HFF-Myc (cell line): ENCODE data around the gene TAS1R2.

Experiments used
- DNase-seq: peaks from one replicate; pipeline ENCODE4 v3.0.0-alpha.2; 2011; ENCODE audit warnings: low read depth; ENCODE audit errors: extremely low read depth
- H3K4me3 ChIP-seq: replicated peaks from 2 replicates; pipeline ENCODE4 v1.5.1; 2011; ENCODE audit warnings: low read depth, mild to moderate bottlenecking, control low read depth, low read length
- CTCF ChIP-seq: IDR thresholded peaks from 2 replicates; pipeline ENCODE4 v1.5.1; 2012; ENCODE audit warnings: mild to moderate bottlenecking, low read depth, low read length, control low read depth; ENCODE audit errors: missing control alignments

TAS1R2 gene

GRCh38 chr1:18880585-18880984, 21.1 kb upstream of the TAS1R2 start:
- no peak overlapping the region for H3K4me3 ChIP-seq
- TF ChIP-seq CTCF, result no peak
- DNase-seq, result no peak

GRCh38 chr1:18879791-18880309, 20.4 kb upstream of the TAS1R2 start:
- no peak overlapping the region for H3K4me3 ChIP-seq
- no peak for TF ChIP-seq CTCF
- DNase-seq, result no peak

DNA sequence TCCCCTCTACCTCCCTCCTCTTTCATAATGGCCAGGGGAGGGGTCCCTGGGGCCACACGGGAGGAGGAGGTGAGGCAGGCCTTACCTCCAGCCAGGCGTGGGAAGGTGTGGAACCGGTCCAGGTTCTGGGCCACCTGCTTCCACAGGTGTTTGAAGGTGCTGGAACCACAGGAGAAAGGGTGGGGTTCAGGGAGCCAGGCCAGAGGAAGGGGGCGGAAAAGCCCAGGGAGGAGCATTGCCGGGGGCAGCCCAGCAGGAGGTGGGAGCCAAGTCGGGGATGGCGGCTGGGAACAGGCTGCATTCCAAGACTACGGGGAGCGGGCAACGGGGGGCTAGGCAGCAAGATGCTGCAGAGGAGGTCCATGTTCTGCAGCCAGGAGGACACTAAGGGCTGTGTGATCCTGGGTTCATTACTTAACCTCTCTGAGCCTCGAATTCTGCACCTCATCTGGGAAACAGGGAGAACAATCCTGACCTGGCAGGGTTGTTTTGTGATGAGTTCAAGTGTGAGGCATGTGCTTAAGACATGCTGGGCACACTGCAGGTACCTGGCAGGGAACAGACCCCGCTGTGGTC, 19.8 kb upstream of the TAS1R2 start:
- H3K4me3 ChIP-seq, result no peak overlapping the region
- no peak for TF ChIP-seq CTCF
- no peak for DNase-seq

GRCh38 chr1:18878538-18879214, 19.2 kb upstream of the TAS1R2 start:
- no peak for DNase-seq
- no peak overlapping the region for H3K4me3 ChIP-seq
- TF ChIP-seq CTCF, result no peak

GRCh38 chr1:18877282-18877681, 17.8 kb upstream of the TAS1R2 start:
- DNase-seq, result no peak
- no peak overlapping the region for H3K4me3 ChIP-seq
- TF ChIP-seq CTCF, result no peak

GRCh38 chr1:18876210-18876609, 16.8 kb upstream of the TAS1R2 start:
- no peak for DNase-seq
- TF ChIP-seq CTCF, result no peak
- H3K4me3 ChIP-seq, result no peak overlapping the region
